DLD1 (cell line): ENCODE measurements around the gene ASTN2.

Experiments used
- in situ Hi-C: cut with HindIII; loops from 2 replicates; pipeline ENCODE4 v1.10.0; 2017; ENCODE audit warnings: low sequenced_read_pairs

The ASTN2 gene

DNA sequence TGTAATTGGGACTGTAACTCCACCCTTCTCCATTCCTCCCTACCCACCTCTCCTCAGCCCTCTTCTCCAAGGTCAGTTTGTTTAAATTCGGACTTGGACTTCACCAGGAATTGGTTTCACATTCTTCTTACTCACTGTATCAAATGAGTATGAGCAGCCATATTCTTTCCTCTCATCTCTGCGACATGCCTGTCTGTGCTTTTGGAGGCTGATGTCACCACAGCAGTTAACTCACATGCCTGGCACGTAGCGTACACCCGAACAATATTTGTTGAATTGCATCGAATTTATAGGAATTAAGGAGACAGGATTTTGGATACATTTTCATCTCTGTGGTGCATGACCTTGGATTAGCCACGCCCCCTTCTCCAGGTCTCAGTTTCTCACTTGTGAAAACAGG, 291.1 kb downstream of the ASTN2 start:
- in situ Hi-C loops: no loop called here

DNA sequence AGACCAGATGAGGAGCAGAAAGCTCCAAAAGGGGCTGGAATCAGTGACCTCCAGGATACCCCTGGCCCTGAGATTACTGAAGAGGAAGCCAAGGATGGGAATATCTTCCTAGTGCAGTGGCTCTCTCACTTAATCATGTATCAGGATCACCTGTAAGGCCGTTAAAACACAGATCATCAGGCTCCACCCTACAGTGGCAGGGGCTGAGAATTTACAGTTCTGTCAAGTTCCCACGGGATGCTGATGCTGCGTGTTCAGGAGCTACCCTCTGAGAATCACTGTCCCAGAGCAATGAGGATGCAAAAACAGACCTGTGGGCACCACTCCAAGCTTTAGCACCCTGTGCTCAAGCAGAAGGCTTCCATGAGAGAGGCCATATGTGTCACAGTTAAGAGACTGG, 291.9 kb downstream of the ASTN2 start:
- in situ Hi-C loops: no loop called here

DNA sequence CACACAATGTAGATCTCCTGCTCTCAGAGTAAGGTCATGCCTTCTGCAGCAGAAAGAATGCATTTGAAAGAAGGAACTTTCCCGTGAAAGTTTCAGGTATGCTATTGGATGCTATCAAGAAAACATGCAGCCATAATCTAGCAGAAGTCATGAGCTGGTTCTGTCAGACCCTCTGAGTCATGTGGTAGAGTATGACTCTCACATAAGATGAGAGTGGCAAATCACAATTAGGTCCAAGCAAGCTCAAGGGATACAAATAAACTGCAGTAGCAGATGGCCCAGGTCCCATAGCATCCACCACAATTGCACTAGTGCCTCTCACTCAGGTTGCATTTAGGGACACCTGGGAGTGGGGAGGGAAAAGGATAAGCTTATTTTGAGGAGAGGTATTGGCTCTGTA, 292.8 kb downstream of the ASTN2 start:
- in situ Hi-C loops: no loop called here

DNA sequence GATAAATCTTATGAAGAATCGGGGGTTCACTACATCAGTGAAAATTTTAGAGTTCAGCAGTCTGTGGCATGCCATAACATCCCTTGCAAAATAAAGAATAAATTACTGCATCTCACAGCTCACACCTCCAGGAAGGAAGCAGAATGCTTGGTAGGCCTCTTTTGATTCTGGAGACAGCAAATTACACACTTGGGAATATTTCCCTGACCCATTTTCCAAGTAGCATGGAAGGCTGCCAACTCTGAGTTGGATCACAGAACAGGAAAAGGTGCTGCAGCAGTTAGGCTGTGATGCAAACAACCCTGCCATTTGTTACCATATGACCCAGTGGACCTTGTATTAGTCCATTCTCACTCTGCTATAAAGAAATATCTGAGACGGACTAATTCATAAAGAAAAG, 293.5 kb downstream of the ASTN2 start:
- in situ Hi-C loops: no loop called here

DNA sequence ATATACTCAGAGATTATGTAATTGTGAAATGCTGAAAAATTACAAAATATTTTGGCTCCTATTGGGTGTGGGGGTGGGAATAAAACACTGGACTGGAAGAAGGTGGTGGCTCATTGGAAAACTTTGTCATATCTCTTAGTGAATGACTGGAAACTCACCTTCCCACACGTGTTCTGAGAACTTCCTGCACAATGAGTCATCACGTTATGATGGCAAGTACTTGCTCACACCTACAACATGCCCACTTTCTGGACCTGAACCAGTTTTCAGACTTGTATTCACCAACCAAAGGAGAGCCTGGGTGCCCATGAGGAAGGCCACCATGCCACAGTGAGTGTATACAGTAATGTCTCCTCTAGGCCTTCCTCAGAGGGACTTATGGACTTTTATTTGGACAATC, 294.8 kb downstream of the ASTN2 start:
- in situ Hi-C loops: no loop called here

DNA sequence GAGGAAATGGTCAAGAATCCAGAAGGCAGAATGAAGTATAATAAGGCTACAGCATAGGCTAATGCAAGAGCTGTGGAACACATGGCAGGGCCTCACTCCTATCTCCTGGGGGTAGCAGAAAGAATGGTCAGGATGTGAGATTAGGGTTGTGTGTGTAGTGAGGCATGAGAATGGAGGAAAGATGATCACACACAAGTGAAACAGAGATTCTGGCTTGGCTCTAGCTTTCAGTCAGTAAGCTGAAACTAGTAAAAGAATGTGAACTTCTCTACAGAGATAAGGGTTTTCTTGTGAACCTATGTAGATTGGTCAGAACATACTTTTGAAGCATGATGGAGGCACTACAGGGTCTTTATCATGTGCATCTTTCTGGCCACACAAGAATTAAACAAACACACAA, 298.8 kb downstream of the ASTN2 start:
- in situ Hi-C loops: no loop called here

DNA sequence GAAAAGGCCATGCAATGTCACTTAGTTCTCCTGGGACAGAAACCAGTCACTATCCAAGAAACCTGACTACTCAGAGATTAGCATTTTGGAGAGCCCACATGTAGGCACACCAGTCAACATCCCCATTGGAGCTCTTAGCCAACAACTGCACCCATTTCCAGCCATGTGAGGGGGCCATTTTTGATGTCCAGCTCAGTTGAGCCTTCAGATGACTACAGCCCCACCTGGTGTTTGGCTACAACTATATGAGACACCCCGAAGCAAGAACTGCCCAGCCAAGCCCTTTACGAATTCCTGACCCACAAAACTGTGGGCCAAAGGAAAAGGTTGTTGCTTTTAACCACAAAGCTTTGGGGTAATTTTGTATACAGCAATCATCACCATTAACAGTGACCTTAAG, 300.1 kb downstream of the ASTN2 start:
- in situ Hi-C loops: no loop called here

DNA sequence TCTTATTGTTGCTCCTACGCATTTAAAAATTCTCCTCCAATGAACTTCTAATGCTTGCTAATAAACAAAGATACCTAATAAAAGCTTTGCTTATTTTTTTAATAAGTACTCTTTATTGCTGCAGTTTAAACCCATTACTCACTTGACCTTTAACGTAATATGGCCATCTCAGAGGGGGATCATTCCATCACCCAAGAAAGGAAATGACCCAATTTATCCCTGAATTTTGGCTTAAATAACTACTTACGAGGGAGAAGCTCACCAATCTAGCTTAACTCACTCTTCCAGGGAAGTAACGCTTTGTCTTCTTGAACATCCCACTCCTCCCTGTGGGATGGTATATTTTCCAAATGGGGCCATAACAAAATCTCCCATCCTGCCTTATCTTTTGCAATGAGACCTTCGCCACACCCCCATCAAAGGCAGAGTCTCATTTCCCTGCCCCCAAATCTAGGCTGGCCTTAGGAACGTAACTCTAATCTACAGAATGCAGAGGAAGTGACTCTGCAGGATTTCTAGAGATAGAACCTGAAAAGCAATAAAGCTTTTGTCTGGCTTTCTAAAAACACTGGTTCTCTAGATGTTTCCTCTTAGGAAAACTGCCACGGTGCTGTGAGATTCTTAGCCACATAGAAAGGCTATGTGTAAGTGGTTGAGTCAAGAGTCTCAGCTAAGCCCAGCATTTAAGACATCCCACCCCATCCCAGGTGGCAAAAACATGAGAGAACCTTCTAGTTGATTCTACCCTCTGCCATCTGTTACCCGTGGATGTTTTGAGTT, 310.0 kb downstream of the ASTN2 start:
- in situ Hi-C loops: no loop called here

DNA sequence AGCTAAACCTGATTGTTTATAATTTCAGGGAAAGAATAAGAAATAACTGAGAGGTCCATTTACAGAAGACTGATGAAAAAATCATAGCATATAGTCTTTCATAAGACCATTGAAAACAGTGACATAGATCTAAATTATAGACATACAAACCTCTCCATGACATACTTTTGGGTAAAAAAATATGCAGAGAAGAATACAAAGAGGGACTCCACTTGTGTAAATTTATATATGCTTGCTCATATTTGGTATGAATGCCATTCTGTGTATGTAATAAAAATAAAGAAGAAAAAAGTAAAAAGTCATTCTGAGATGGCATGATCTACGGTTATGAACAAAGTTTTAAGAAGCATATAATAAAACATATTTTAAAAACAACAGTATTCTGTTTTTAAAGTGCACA, 310.7 kb downstream of the ASTN2 start:
- in situ Hi-C loops: no loop called here

DNA sequence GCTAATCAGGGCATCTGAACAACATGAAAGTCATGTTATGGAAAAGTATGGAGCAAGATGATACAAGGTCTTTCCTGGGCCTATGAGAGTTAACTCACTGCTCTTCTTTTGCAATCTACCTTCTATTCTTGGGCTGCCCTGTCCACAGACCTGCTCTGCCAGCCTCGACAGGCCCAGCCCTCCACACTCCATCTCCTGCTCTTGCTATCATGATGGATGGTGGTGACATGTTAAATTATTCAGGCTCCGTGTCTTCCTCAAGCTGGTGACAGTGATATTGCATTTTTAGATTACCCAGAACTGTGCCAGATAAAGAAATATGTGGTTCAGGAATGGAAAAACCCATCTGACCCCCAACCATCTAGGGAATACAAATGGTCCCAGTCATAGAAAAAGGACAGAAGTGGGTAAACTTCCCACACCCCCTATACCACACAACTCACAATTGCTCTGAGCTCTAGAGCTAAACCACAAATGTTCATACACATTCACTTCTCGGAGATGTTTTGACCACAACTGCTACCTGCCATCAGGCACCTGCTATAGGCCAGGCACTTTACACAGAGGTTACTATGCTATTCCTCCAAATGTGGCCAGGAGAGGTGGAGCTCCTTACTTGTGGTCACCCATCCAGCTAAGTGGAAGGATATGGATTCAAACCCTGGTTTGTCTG, 311.3 kb downstream of the ASTN2 start:
- in situ Hi-C loops: no loop called here

DNA sequence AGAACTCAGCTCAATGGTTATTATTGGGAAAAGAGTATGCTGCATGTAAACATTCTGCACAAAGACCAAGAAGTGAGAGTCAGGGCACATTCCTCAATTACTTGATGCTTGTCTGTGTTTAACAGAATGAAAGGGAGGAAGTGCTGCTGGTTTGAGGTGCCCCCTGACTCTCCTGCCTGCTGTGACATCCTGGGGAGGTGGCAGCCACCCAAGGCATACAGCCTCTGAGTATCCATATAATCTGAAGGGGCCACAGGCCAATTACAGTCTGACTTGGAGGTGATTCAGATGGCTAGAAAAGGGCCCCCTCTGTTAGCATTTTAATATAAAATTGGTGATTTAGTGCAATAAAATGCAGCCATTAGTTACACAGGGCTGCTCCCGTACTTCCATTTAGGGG, 313.8 kb downstream of the ASTN2 start:
- in situ Hi-C loops: no loop called here

DNA sequence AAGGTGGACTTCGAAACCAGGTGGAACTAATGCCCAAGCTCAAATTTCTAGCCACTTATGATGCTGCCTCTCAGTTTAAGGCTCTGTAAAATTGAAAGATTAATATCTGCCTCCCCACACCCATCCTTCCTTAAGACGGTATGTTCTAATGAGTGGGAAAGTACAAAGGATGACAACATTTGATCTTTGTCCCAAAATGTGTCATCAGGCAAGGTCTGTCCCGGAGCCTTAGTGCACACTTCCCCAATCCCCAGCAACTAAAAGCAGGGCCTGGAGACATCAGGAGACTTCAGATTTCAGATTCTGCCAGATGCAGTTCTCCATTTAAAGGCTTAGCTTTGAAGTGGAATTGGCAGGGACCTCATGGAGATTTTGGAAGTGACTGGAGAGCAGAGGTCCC, 316.5 kb downstream of the ASTN2 start:
- in situ Hi-C loops: no loop called here

DNA sequence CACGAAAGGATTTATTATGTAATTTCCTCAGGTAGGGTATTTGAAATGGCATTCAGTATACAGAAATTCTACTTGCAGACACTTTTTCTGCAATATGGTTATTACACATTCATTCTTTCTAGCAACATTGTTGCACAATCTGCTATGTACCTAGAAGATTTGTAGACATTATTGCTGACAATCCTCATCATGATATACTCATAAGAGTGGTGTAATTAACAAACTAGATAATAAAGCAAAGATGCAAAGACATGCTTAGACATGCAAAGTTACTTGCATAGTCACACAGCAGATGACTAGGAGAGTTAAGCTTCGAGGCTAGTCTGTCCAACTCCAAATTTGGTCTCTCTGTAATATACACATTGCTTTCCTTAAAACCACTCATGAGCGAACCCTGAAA, 317.1 kb downstream of the ASTN2 start:
- in situ Hi-C loops: no loop called here

DNA sequence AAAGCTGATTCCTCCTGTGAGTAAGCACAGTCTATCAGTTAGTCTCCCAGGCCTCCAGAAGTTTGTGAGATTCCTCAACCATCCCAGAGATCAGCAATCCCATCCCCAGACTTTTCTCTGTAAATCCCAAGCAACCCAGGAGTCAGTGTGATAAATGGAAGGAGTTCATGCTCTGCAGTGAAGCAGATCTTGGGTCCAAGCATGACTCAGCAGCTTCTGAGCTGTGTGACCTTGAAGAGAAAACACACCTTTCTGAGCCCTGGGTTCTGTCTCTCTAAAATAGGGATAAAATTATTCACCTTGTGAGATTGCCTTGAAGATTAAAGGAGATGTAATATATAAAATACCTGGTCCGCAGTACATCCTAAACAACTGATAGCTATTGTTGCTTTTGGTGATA, 318.7 kb downstream of the ASTN2 start:
- in situ Hi-C loops: no loop called here

DNA sequence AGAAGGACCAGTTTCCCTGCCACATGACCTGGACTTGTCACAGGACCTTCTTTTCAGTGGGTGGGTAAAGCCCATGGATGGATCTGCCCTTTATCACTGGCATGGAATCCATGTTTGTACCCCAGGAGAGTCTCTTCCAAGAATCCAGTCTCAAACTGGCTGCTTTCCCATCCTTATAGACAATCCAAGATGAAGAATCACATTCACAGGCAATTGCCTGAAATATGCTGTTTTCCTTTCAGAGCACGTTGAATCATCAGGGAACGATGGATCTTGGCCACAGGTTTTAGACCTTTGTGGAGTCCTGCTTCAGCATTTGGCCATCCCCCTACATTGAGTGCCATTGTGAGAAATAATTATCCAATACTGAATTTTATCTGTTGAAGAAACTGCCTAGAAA, 319.8 kb downstream of the ASTN2 start:
- in situ Hi-C loops: no loop called here

DNA sequence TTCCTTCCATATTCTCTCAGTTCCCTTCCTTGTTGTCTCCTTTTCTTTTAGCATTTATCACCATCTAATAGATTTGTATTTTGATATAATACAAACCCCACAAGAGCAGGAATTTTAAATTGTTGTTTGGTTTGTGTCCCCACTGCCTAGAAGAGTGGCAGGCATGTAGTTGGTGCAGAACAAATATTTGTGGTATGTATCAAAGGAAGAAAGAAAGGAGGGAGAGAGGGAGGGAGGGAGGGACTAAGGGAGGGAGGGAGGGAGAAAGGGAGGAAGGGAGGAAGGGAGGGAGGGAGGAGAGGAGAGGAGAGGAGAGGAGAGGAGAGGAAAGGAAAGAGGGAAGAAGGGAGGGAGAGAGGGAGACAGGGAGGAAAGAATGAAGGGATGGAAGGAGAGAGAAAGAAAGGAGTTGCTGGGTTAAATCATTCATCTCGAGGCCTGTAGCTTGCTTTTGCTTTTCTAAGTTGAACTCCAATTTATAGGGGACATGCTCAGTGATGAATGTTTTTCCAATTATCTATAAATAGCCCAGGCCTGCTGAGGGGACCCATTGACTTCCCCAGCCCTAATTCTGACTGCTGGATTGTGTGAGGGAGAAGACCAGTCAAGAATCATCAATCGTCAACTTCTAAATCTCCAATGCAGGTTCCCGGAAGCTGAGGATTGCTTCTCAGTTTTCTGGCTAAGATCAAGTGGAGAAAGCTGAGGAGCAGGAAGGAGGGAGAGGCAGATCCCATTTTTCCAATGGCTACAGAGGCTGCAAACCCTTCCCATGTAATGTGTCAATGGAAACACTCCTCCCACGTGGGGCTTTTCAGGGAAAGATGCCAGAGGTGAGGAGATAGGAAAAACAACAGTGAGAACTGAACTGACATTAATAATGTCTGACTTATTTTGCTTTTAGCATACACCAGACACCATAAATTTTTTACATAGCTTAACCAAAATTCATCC, 320.7 kb downstream of the ASTN2 start:
- in situ Hi-C loops: no loop called here

DNA sequence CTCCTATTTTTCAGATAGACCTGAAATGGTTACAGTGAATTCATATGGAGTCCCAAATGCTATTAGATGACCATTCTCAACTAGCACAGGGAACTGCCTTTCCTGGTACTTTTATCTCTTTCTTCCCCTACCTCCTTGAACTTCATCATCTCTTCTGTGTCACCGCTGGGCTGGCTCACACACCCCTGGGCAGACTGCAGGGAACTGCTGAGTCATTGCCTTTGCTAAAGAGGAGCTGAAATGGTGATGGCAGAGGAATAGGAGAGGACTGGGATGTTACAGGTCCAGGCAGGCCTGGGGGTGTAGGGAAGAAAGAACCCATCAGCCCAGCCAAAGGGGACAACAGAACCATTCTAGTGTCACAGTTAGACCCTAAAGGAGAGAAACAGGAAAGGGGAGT, 322.3 kb downstream of the ASTN2 start:
- in situ Hi-C loops: no loop called here

DNA sequence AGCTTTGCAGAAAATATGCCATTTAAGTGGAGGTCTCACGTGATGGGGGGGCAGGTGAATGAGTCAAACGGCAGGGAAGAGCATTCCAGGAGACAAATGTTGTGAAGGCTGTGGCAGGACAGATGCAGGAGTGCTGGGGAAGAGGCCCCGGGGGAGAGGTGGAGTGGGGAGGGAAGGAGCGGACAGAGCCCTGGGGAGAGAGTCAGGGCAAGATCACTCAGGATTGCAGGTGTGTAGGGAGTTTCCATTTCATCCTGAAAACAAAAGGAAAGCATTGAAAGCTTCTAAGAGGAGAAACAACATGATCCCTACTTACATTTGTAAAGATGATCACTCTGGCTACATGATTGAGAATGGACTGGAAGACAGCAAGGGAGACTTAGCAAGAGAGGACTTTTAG, 323.3 kb downstream of the ASTN2 start:
- in situ Hi-C loops: no loop called here

DNA sequence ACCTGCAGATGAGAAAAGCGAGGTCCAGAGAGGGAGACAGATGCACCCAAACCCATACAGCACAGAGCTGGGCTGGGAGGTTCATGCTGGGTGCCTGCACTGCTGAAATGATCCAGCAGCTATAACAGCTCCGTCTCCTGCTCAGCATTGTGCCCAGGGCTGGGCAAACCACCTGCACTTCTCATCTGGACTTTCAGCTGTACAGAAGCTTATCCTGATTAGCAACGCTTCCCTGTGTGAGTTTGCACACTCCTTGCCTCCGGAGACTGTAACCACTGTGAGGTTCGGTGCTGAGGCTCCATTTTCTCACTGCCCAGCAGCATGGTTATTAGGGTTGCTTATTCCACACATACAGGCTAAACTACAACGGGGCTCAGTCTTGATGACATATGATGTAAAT, 326.1 kb downstream of the ASTN2 start:
- in situ Hi-C loops: no loop called here

DNA sequence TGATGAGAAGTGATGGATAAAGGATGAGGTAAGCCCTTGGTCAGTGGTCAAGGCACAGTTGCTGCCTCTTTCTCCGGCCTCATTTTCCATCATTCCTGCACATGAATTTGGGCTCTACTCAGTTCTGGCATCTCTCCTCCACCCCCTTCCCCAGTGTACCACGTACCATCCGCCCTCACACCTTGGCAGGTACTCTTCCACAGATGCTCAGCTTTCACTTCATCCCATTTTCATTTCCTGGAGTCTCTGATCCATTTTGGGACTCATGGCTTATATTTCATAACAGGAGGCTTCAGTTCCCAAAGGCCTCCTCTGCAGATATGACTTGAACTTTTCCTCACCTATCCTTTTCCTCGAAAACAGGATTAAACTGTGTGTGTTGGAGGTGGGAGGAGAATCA, 326.7 kb downstream of the ASTN2 start:
- in situ Hi-C loops: no loop called here

DNA sequence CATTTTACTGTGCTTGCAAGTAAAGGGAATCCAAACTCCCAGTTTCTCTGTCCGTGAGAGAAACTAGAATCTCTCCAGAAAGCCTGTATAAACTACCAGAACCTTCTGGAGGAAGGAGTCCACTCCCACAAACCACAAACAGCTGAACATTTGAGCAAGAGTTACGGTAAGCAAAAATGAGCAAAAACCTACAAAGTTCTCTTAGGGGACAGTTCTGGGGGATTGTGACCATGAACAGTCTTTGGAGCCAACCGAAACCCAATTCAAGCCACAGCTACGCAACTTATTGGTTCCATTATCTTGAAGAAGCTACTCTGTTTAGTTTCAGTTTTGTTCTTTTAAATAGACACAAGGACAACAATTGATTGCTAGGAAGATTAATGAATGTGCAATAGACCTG, 330.6 kb downstream of the ASTN2 start:
- in situ Hi-C loops: no loop called here

DNA sequence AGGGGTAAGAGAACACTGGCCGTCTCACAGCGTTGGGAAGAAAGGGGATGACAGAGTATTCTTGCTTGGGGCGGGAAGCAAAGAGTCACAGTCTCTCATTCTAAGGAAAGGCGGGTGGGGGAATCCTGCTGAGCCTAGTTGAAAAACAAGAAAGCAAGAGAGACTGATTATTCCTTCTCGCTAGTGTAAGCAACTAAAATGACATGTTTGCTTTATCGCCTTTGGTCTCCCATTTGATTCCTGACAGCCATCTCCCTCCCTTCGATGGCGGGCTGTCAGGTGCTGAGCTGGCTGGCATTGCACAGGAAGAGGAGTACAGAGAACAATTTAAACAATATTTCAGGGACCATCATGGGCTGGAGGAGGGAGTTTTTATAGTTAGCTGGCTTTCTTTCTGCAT, 331.3 kb downstream of the ASTN2 start:
- in situ Hi-C loops: no loop called here
